ENCODE data around the gene RGSL1. TPM values are rescaled to one million over a fixed set of nuclear protein-coding genes. Genes with fewer than 3 reads are reported as not detected.

RGSL1 gene
- total and polyA plus RNA-seq, 3 experiments from 2014 or later = not detected

- Histone ChIP-seq H3K27ac (ENCODE audit: low read depth, low read length) (no peak overlapping the region), H3K36me3 (ENCODE audit: insufficient read depth, low read length) (no peaks in the 10 kb centered on the region), H3K4me1 (ENCODE audit: insufficient read depth, low read length) (peaks cover 26% of the 10 kb centered on the region), H3K27me3 (ENCODE audit: insufficient read depth, low read length, poor library complexity, severe bottlenecking) (no peaks in the 10 kb centered on the region), H3K9me3 (ENCODE audit: low read length) (no peaks in the 10 kb centered on the region), H3K4me3 (ENCODE audit: low read length) (peak overlapping the region; percentile 35)
- Mint-ChIP-seq H3K36me3 (peaks cover 0 to 1% (median 0%) of the 10 kb centered on the region in 3 donors), H3K4me3 (peak overlapping the region in 6 of 7 donors; percentile 75 to 90 (median 80)), H3K27ac (peak overlapping the region in 4 of 8 donors; percentile 42 to 95 (median 86)), H3K9me3 (no peaks in the 10 kb centered on the region), H3K27me3 (peaks cover 18 to 22% of the 10 kb centered on the region in 2 donors), H3K4me1 (peaks cover 4 to 20% (median 17%) of the 10 kb centered on the region in 3 donors)
- POLR2A ChIA-PET = interaction anchor here (1.1 to 1.9 kb wide), 2 partner anchors 13 to 179 kb away, joined by 4 to 6 read pairs; no protein-coding TSS in a partner anchor
- CTCF ChIA-PET = interaction anchor here (1.0 to 10.3 kb wide), 7 partner anchors 9 to 193 kb away, joined by 3 to 306 read pairs (median 4); partner anchors contain the start of gene NPL
- DNase-seq = no peak
These were observed 153.8 kb downstream of the RGSL1 start for GRCh38 chr1:182603646-182604174.

GRCh38 chr1:182604175-182605164 is 154.5 kb downstream of the RGSL1 start, which contains the start of gene RGS16:
Gene RGS16 (minus strand): TSS chr1:182604389. CDS start chr1:182604259, 130 bp downstream.
- H3K36me3 Mint-ChIP-seq = peaks cover 0 to 1% (median 0%) of the 10 kb centered on the region in 3 donors
- H3K4me3 Mint-ChIP-seq = peak within 1 kb of the TSS in 6 of 7 donors; percentile 75 to 90 (median 80)
- Histone ChIP-seq H3K36me3 (ENCODE audit: insufficient read depth, low read length) (no peaks in the 10 kb centered on the region), H3K9me3 (ENCODE audit: low read length) (no peaks in the 10 kb centered on the region), H3K27me3 (ENCODE audit: insufficient read depth, low read length, poor library complexity, severe bottlenecking) (no peaks in the 10 kb centered on the region), H3K27ac (ENCODE audit: low read depth, low read length) (no peak within 1 kb of the TSS), H3K4me1 (ENCODE audit: insufficient read depth, low read length) (peaks cover 26% of the 10 kb centered on the region), H3K4me3 (ENCODE audit: low read length) (peak within 1 kb of the TSS; percentile 35)
- ChIA-PET CTCF (interaction anchor here (1.0 to 10.3 kb wide), 8 partner anchors 8 to 192 kb away, joined by 3 to 306 read pairs (median 5); partner anchors contain the start of gene NPL), POLR2A (interaction anchor here (0.6 to 1.9 kb wide), 3 partner anchors 11 to 327 kb away, joined by 3 to 8 read pairs (median 6); no protein-coding TSS in a partner anchor)
- peaks cover 26 to 28% of the 10 kb centered on the region in 2 donors for H3K27me3 Mint-ChIP-seq
- peak within 1 kb of the TSS in 5 of 8 donors; percentile 8 to 95 (median 89) for H3K27ac Mint-ChIP-seq
- DNase-seq = peak; percentile 73 to 90 (median 84)
- peaks cover 4 to 20% (median 17%) of the 10 kb centered on the region in 3 donors for H3K4me1 Mint-ChIP-seq
- H3K9me3 Mint-ChIP-seq = no peaks in the 10 kb centered on the region

GRCh38 chr1:182607566-182607965 is 157.6 kb downstream of the RGSL1 start:
- peaks cover 4 to 20% (median 17%) of the 10 kb centered on the region in 3 donors for H3K4me1 Mint-ChIP-seq
- POLR2A ChIA-PET = no interaction called here
- Histone ChIP-seq H3K4me3 (ENCODE audit: low read length) (no peak overlapping the region), H3K27ac (ENCODE audit: low read depth, low read length) (no peak overlapping the region), H3K36me3 (ENCODE audit: insufficient read depth, low read length) (no peaks in the 10 kb centered on the region), H3K4me1 (ENCODE audit: insufficient read depth, low read length) (peaks cover 21% of the 10 kb centered on the region), H3K27me3 (ENCODE audit: insufficient read depth, low read length, poor library complexity, severe bottlenecking) (no peaks in the 10 kb centered on the region), H3K9me3 (ENCODE audit: low read length) (no peaks in the 10 kb centered on the region)
- no peak overlapping the region for H3K27ac Mint-ChIP-seq
- peaks cover 47 to 51% of the 10 kb centered on the region in 2 donors for H3K27me3 Mint-ChIP-seq
- no peaks in the 10 kb centered on the region for H3K9me3 Mint-ChIP-seq
- no peak overlapping the region for H3K4me3 Mint-ChIP-seq
- CTCF ChIA-PET = interaction anchor here (1.4 to 2.5 kb wide), 5 partner anchors 8 to 179 kb away, joined by 4 to 14 read pairs (median 7); no protein-coding TSS in a partner anchor
- no peak for DNase-seq
- no peaks in the 10 kb centered on the region for H3K36me3 Mint-ChIP-seq

- H3K4me3 Mint-ChIP-seq = no peak overlapping the region
- Histone ChIP-seq H3K36me3 (ENCODE audit: insufficient read depth, low read length) (no peaks in the 10 kb centered on the region), H3K4me3 (ENCODE audit: low read length) (no peak overlapping the region), H3K9me3 (ENCODE audit: low read length) (no peaks in the 10 kb centered on the region), H3K27me3 (ENCODE audit: insufficient read depth, low read length, poor library complexity, severe bottlenecking) (no peaks in the 10 kb centered on the region), H3K4me1 (ENCODE audit: insufficient read depth, low read length) (peaks cover 17% of the 10 kb centered on the region), H3K27ac (ENCODE audit: low read depth, low read length) (no peak overlapping the region)
- no peaks in the 10 kb centered on the region for H3K36me3 Mint-ChIP-seq
- POLR2A ChIA-PET = no interaction called here
- no peak overlapping the region for H3K27ac Mint-ChIP-seq
- peaks cover 52 to 58% of the 10 kb centered on the region in 2 donors for H3K27me3 Mint-ChIP-seq
- no peak for DNase-seq
- peaks cover 4 to 17% (median 14%) of the 10 kb centered on the region in 3 donors for H3K4me1 Mint-ChIP-seq
- H3K9me3 Mint-ChIP-seq = no peaks in the 10 kb centered on the region
- CTCF ChIA-PET = interaction anchor here (1.5 to 1.9 kb wide), 2 partner anchors 10 to 174 kb away, joined by 3 to 7 read pairs; no protein-coding TSS in a partner anchor
These were observed 158.3 kb downstream of the RGSL1 start for GRCh38 chr1:182608236-182608635.

- peak overlapping the region in 2 of 8 donors; percentile 4 to 64 for H3K27ac Mint-ChIP-seq
- DNase-seq = no peak
- peaks cover 8 to 12% (median 11%) of the 10 kb centered on the region in 3 donors for H3K4me1 Mint-ChIP-seq
These were observed 159.1 kb downstream of the RGSL1 start for GRCh38 chr1:182608845-182609610.

More at GRCh38 chr1:182608845-182609610, 159.1 kb downstream of the RGSL1 start:
- H3K27me3 ChIP-seq (ENCODE audit: insufficient read depth, low read length, poor library complexity, severe bottlenecking) = peaks cover 4% of the 10 kb centered on the region
- no peaks in the 10 kb centered on the region for H3K9me3 ChIP-seq (ENCODE audit: low read length)
- peaks cover 59 to 66% of the 10 kb centered on the region in 2 donors for H3K27me3 Mint-ChIP-seq
- no peak overlapping the region for H3K27ac ChIP-seq (ENCODE audit: low read depth, low read length)
- POLR2A ChIA-PET = no interaction called here
- H3K4me3 ChIP-seq (ENCODE audit: low read length) = no peak overlapping the region
- H3K36me3 ChIP-seq (ENCODE audit: insufficient read depth, low read length) = no peaks in the 10 kb centered on the region
- H3K4me3 Mint-ChIP-seq = no peak overlapping the region
- no peaks in the 10 kb centered on the region for H3K9me3 Mint-ChIP-seq
- H3K4me1 ChIP-seq (ENCODE audit: insufficient read depth, low read length) = peaks cover 12% of the 10 kb centered on the region
- CTCF ChIA-PET = interaction anchor here (1.2 to 1.9 kb wide), 3 partner anchors 10 to 173 kb away, joined by 3 to 7 read pairs (median 4); no protein-coding TSS in a partner anchor
- no peaks in the 10 kb centered on the region for H3K36me3 Mint-ChIP-seq

Other genes with a start within 250 kb of the RGSL1 start
- gene GLUL, start 58.4 kb upstream of the RGSL1 start, total RNA-seq = 10 to 100 TPM; 31.2 to 32.7 TPM
- gene GLUL, start 58.4 kb upstream of the RGSL1 start, polyA plus RNA-seq = 62.9 TPM
- not detected for gene TEDDM1, start 49.5 kb upstream of the RGSL1 start, total RNA-seq
- not detected for gene TEDDM1, start 49.5 kb upstream of the RGSL1 start, polyA plus RNA-seq
- 1 to 10 TPM; 5.3 to 5.6 TPM for gene RNASEL, start 139.1 kb downstream of the RGSL1 start, total RNA-seq
- 8.7 TPM for gene RNASEL, start 139.1 kb downstream of the RGSL1 start, polyA plus RNA-seq
- 10 to 100 TPM; 58.9 to 59.9 TPM for gene RGS16, start 154.2 kb downstream of the RGSL1 start, total RNA-seq
- 0.21 TPM for gene RGS16, start 154.2 kb downstream of the RGSL1 start, polyA plus RNA-seq
- not detected for gene RGS8, start 234.4 kb downstream of the RGSL1 start, total RNA-seq
- not detected for gene RGS8, start 234.4 kb downstream of the RGSL1 start, polyA plus RNA-seq